HG03060 (cell line): ENCODE measurements around the gene DSTN.
"Not testable (repeated sequence)": the region's sequence is repeated elsewhere in the genome, so short reads cannot be mapped to it uniquely, and the experiment has no call there.

ENCODE experiments used
- ATAC-seq: cut with Tn5 transposase; IDR thresholded peaks from one replicate; pipeline ENCODE4 v1.9.1; 2021; ENCODE audit warnings: low read depth, moderate number of reproducible peaks; ENCODE audit not compliant: unreplicated experiment

The DSTN gene

DNA sequence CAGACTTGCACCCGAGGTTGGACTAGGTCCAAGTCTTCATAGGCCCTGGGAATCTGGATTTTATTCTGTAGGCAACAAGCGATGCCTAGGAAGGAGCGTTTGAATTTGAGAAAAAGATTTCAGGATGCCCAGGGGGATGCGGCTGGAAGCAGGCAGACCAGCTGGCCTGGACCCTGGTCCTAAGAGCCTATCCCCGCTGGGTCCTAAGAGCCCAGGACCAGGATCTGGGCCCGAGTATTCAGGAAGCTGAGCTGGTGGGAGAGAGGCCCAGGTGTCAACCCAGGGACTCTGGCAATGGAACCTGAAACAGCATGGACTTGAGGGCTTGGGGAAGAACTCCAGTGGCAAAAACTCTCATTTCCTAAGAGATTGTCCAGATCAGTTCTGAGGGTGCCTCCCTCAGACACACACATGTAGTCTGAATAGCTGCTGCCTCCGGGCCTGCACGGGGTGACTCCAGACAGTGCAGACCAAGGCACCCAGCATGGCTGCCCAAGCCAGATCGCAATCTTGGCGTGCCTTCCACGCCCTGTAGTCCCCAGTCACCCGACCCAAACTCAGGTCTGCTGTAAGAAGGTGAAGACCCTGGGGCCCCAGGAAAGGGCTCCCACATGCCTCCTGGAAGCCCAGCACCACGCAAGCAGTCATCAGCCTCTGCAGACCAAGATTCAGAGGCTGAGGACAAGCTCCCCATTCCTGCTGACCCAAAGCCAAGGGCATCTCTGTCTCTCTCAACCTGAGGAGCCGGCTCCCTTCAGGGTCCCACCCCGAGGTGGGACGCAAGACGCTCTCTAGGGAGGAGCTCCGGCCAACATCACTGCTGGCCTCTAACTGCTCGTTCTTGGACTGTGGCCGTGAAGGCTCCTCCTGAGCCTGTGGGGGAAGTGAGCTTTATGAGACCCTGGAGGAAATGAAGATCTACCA, 77.8 kb downstream of the DSTN start:
- ATAC-seq = no peak

DNA sequence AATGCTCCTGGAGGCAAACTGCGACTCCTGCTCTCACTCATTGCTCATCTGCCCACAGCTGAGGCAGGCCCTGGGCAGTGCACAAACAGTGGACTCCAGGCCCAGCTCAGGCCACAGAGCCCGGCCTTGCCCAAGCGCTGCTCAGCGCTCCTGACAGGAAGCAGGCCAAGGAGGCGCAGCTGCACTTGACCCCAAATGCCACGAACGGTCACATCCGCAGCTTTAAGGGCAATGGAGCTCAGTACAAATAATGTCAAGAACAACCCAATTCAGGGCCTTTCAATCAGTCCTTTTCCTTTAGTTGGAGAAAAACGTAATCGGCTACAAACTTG, 78.4 kb downstream of the DSTN start:
- ATAC-seq = no peak

- no peak for ATAC-seq
Observed at GRCh38 chr20:17648791-17649730, 79.2 kb downstream of the DSTN start.

GRCh38 chr20:17650301-17651128, 80.6 kb downstream of the DSTN start:
- no peak for ATAC-seq

DNA sequence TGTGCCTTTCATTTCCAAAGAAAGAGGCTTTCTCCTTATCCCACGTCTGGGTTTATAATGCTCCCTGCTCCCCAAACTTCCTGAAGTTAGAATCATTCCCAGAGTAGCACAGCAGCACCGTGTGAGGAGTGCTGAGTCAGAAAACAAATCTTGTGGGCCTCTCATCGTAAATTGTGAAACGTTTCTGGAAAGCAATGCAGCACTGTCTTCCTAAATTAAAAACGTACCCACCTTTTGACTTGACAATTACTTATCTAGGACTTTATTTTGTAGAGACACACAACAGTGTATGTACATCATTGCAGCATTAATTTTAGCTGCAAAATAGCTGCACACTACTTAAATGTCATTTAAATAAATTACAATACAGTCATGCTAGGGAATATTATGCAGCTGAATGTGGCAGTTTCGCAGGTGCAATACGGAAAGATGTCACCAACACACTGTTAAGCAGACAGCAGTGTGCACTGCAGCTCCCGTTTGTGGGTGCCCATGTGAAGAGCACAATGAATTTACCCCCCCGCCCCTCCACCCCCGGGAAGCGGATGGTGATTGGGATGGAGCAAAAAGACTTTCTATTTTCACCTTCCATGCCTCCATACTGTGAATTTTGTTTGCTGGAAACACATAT, 81.4 kb downstream of the DSTN start:
- ATAC-seq = no peak

GRCh38 chr20:17651760-17652388, 82.0 kb downstream of the DSTN start:
- ATAC-seq = no peak

DNA sequence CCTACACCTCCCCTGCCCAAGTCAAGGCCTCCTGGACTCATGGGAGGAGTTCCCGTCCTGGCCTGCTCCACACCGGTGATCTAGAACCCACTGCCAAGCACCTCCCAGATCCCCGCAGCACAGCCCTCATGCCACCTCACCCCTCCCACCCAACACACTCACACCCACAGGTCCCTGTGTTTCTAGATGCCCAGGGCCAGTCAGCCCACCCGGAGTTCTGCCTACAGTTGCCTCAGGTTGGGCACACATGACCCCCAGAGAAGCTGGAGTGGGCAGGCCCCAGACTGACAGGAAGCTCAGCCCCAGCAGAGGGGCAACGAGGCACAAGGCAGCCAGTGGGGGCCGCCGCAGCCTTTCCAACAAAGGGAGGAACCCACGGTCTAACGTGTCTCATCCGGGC, 82.5 kb downstream of the DSTN start:
- ATAC-seq = no peak

DNA sequence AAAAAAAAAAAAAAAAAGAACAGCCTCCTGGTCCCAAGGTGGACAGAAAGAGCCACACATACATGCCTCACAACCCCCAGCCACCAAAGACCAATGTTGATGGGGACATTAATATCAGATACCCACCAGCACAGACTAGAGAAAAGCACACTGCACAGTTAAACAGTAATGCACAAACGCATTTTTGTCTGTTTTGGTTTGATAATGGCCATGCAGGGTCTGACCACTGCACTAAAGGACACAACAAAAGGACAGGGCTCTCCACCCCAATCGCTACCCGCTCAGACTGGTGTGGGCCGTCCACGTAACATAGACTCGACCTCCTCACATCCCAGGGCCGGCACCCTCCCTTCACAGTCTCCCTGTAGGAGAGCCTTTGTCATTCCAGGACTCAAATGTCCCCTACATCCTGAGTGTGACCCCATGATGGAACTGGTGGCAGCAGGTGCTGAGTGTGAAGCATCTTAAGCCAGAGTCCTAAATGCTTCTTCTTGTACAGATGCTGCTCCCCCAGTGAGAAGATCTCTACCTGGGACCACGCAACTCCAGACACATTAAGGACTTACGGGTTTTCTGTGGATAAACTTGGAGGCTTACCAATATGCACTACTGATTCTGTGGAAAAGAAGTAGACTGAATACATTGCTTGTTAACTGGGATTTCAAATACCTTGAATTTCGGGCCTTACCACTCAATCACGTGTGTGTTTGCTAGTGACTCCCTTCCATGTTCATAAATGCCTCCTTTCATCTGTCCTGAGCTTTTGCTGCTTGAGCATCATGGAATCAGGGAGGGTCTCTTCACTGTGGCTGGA, 84.2 kb downstream of the DSTN start:
- no peak for ATAC-seq

DNA sequence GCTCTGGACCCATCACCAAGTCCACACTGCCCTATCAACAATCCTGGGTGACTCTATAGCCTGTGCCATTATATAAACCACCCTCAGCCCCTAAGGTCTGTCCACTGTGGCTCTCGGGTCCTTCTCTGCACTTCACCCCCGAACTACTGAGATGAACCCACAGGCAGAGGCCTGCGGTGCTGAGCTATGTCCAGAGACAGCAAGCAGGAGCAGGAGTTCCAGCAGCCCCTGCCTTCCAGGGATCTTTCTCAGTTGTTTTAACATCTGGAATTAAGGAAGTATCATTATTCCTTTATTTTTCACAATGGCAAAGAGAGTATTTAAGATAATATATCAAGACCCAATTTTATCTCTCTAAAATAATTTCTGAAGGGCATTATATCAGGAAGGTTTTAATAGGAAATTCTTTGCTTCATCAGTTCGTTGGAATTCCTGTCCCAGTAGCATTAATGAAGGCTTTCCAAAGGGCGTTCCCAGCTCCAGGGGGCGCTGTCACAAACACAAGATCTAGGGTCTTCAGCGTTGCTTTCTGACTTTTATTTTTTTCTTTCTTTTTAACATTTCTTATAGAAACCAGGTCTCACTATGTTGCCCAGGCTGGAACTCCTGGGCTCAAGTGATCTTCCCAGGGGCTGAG, 84.9 kb downstream of the DSTN start:
- ATAC-seq = no peak

DNA sequence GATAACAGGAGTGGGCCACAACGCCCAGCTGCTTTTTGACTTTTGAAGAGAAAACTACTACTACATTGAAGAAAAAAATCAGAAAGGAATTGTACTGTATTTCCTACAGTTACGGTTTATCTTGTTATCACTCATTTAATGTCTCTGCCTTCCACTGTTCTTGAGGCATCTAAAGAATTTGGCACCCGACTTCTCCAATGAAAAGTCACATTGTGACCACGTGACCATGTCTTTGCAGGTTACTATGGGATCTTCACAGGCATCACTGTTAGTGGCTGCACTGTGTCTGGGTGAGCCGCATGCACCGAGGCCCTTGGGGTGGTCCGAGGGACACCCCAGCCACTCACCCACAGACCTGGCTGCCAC, 85.4 kb downstream of the DSTN start:
- ATAC-seq = no peak

DNA sequence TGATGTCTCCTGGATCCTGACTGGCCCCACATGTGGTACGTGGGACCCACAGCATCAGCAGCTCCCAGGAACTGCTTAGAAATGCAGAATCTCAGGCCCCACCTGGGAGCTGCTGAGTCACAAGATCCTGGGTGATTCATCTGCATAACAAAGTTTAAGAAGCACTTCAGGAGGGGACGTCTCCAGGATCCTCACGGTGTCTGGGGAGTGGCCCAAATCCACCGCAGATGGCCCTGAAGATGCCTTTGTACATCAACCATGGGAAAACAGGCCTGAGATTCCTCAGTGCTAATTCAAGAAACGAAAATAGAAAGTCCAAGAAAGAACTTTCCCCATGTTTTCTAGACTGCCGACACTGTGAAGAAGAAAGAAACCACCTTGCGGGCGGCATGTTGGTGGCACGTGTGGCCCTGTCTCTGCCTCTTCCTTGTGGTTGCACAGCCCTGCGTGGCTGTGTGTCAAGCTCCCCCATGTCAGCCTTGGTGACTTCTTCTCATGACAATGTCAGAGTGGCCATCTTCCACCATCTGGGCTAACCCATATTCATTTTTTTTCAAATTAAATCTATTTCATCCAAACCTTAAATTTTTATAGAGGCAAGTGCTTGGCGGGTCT, 86.1 kb downstream of the DSTN start:
- no peak for ATAC-seq

DNA sequence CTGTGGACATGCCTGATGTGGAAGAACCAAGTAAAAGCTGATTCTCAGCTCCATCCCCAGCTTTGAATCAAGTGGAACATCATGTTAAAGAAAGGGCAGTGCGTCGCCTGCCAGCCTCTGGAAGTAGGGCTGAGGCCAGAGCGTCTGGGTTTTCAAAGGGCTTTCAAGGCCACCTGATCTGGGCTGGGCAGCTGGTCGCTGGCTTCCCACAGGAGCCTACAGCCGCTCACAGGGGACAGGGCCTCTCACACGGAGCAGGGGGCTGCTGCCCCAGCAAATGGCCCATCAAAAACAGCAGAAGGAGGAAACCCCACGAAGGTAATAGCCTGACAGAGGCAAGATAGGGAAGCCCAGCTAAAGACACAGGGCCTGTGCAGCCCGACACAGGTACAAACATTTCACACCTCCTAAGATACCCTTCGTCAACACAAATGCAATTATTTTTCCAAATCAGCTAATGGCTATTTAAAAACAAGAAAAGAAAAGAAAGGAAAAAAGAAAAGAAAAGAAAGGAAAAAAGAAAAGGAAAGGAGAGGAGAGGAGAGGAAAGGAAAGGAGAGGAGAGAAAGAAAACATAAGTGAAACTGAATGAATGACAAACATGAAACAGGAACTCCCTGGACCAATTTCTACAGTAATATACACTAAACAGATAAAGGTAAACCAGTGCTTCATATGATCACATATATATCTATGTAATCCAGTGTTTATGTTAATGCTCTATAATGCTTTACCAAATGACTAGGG, 87.4 kb downstream of the DSTN start:
- no peak for ATAC-seq

GRCh38 chr20:17657898-17658647, 88.2 kb downstream of the DSTN start:
- ATAC-seq = no peak

DNA sequence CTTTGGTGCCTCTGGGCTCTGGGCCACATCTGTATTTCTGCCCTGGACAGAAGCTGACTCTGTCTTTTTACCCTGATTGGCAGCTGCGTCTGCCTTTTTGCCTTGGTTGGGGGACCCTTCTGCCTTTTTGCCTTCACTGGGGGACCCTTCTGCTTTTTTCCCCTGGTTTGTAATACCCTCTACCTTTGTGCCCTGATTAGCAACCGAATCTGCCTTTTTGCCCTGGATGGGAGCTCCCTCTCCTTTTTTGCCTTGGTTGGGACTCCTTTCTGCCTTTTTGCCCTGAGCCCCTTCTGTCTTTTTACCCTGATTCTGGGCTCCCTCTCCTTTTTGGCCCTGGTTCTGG, 88.7 kb downstream of the DSTN start:
- no peak for ATAC-seq

DNA sequence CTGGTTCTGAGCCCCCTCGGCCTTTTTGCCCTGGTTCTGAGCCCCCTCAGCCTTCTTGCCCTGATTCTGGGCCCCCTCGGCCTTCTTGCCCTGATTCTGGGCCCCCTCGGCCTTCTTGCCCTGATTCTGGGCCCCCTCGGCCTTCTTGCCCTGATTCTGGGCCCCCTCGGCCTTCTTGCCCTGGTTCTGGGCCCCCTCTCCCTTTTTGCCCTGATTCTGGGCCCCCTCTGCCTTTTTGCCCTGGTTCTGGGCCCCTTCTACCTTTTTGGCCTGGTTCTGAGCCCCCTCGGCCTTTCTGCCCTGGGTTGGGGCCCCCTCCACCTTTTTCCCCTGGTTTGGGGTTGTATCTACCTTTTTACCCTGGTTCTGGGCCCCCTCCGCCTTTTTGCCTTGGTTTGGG, 89.5 kb downstream of the DSTN start:
- not testable (repeated sequence) for ATAC-seq
